NB4 (cell line): ENCODE results near the gene GALC.

ENCODE experiments used
- DNase-seq: peaks from one replicate; pipeline ENCODE4 v3.0.0; 2010; ENCODE audit warnings: low read depth
- H3K4me3 ChIP-seq: one replicate; pipeline ENCODE4 v1.5.1; 2011; ENCODE audit warnings: mild to moderate bottlenecking, low read depth, low read length, moderate library complexity
- CTCF ChIP-seq: IDR thresholded peaks from one replicate; pipeline ENCODE4 v1.5.1; 2012; ENCODE audit warnings: low read depth, low read length
- MAX ChIP-seq: IDR thresholded peaks from 2 replicates; pipeline ENCODE4 v1.6.1; 2011; ENCODE audit warnings: low read depth, low read length
- MYC ChIP-seq: IDR thresholded peaks from 2 replicates; pipeline ENCODE4 v1.6.1; 2011; ENCODE audit warnings: low read depth, low read length
- POLR2A ChIP-seq: IDR thresholded peaks from 2 replicates; pipeline ENCODE4 v1.6.1; 2011; ENCODE audit warnings: mild to moderate bottlenecking; ENCODE audit not compliant: insufficient read length; ENCODE audit errors: extremely low read depth

The GALC gene

DNA sequence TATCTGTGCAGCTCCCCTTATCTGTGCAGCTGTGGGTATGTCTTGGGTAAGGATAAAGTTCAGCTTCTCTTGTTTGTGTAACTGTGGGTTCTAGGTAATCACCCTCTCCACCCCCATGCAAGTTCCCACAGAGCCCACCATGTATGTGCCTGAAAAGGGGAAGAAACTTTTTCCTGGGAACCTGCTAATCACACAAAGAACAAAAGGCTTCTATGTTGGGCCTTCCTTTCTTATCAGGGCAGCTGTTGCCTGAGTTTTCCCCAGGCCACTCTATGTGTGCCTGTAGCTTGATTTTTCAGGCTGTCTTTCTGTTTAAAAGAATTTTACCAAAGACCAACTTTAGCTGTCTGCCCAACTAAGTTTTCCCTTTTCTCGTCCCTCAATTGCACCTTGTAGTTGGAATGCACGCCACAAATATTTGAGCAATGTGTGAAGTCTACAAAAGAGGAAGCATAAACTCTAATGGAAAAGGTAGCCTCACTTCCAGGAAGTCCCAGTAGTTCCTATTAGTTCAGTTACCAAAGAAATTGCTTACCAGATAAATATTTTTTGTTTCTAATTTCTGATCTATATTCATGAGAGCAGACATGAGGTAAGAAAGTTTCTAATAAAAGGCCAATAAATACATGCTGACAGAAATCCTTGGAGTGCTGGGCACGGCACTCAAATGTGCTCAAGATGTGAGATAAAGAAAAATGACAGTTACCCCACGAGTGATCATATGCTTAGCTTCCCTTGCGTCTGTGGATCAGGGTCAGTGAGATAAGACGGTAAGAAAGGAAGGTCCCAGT, 2.7 kb upstream of the GALC start:
- DNase-seq: peak; percentile 8
- H3K4me3 ChIP-seq: no peak overlapping the region
- no peak for TF ChIP-seq POLR2A
- TF ChIP-seq MYC: no peak
- no peak for TF ChIP-seq MAX
- TF ChIP-seq CTCF: no peak

GRCh38 chr14:87994974-87995373, 2.0 kb upstream of the GALC start:
- TF ChIP-seq CTCF: no peak
- TF ChIP-seq MYC: no peak
- TF ChIP-seq MAX: no peak
- no peak for TF ChIP-seq POLR2A
- no peak for DNase-seq
- no peak overlapping the region for H3K4me3 ChIP-seq

- no peak for TF ChIP-seq POLR2A
- no peak for TF ChIP-seq CTCF
- no peak for TF ChIP-seq MAX
- no peak for TF ChIP-seq MYC
- no peak for DNase-seq
- H3K4me3 ChIP-seq: peak overlapping the region; percentile 6
Measured at GRCh38 chr14:87992346-87992717, 650 bp downstream of the GALC start.

GRCh38 chr14:87990682-87991081, 2.3 kb downstream of the GALC start:
- peak; percentile 8 for DNase-seq

GRCh38 chr14:87989956-87990299, 3.1 kb downstream of the GALC start:
- no peak overlapping the region for H3K4me3 ChIP-seq
- TF ChIP-seq POLR2A (no peak), MYC (no peak), CTCF (no peak), MAX (no peak)
- DNase-seq: no peak

More at GRCh38 chr14:87990682-87991081, 2.3 kb downstream of the GALC start:
- H3K4me3 ChIP-seq: no peak overlapping the region
- no peak for TF ChIP-seq CTCF

- TF ChIP-seq MAX (no peak), CTCF (no peak)
- no peak for DNase-seq
Measured at GRCh38 chr14:87989221-87989955, 3.6 kb downstream of the GALC start.

More at GRCh38 chr14:87989221-87989955, 3.6 kb downstream of the GALC start:
- H3K4me3 ChIP-seq: no peak overlapping the region
